Liver (tissue), 3 donors: ENCODE results near the gene SERPINI1.

ENCODE experiments used
- CTCF ChIP-seq: fragments of 150-350 bp; IDR thresholded peaks from 2 replicates; pipeline ENCODE4 v1.5.1; 2017; ENCODE audit warnings: improper control_type of control experiment, low read depth, low read length; ENCODE audit not compliant: missing input control
- GABPA ChIP-seq, 2 donors: IDR thresholded peaks in 1 of 2; conservative IDR thresholded peaks in 1 of 2; 2 replicates each; pipeline ENCODE4 v1.6.1; 2016; ENCODE audit warnings: antibody characterized with exemption in 2 of 2, mild to moderate bottlenecking in 1 of 2, moderate library complexity in 1 of 2
- HNF4G ChIP-seq: IDR thresholded peaks from 2 replicates; pipeline ENCODE4 v1.6.1; 2016; ENCODE audit warnings: antibody characterized with exemption
- YY1 ChIP-seq: IDR thresholded peaks from 2 replicates; pipeline ENCODE4 v1.6.1; 2016; ENCODE audit warnings: antibody characterized with exemption, mild to moderate bottlenecking
- donor health status: healthy.
- donor health status: healthy.

GRCh38 chr3:167742338-167742737 is 6.8 kb downstream of the SERPINI1 start:
- TF ChIP-seq CTCF (no peak), GABPA (IDR thresholded peaks at IDR 0.05 in 1 of 2, conservative IDR thresholded peaks at IDR 0.05 in 1 of 2) (no peak), HNF4G (no peak), YY1 (no peak)
